ENCODE data around the gene LRMDA. TPM values are rescaled to one million over a fixed set of nuclear protein-coding genes. Genes with fewer than 3 reads are reported as not detected.

The LRMDA gene
- total RNA-seq, 6 donors from 2014 or later: 12.8 to 185 (median 18.1) TPM

GRCh38 chr10:75654772-75655171 is 223.3 kb downstream of the LRMDA start:
- Histone ChIP-seq H3K36me3 (no peaks in the 10 kb centered on the region), H3K4me3 (no peak overlapping the region), H3K4me1 (peaks cover 3 to 22% (median 14%) of the 10 kb centered on the region in 4 donors), H3K9me3 (no peaks in the 10 kb centered on the region), H3K27ac (no peak overlapping the region), H3K27me3 (no peaks in the 10 kb centered on the region)
- DNase-seq: no peak
- ATAC-seq (ENCODE audit: low FRiP score in 2 of 2): peak in 1 of 2 donors; percentile 32
- 79 to 81% methylated on average over 6 of the region's 6 CpGs for WGBS, 2 donors
- no peak for TF ChIP-seq POLR2A (IDR thresholded peaks at IDR 0.05)
- TF ChIP-seq EP300 (IDR thresholded peaks at IDR 0.05): no peak
- TF ChIP-seq CTCF (IDR thresholded peaks at IDR 0.05): no peak
- TF ChIP-seq POLR2AphosphoS5 (IDR thresholded peaks at IDR 0.05): no peak

- no peak for DNase-seq
- Histone ChIP-seq H3K27me3 (no peaks in the 10 kb centered on the region), H3K4me1 (peaks cover 7 to 23% (median 16%) of the 10 kb centered on the region in 4 donors), H3K36me3 (no peaks in the 10 kb centered on the region), H3K27ac (peak overlapping the region in 1 of 4 donors; percentile 19), H3K9me3 (no peaks in the 10 kb centered on the region), H3K4me3 (no peak overlapping the region)
- peak; percentile 13 to 66 for ATAC-seq (ENCODE audit: low FRiP score in 2 of 2)
- no peak for TF ChIP-seq CTCF (IDR thresholded peaks at IDR 0.05)
- no peak for TF ChIP-seq EP300 (IDR thresholded peaks at IDR 0.05)
- TF ChIP-seq POLR2A (IDR thresholded peaks at IDR 0.05): no peak
- no peak for TF ChIP-seq POLR2AphosphoS5 (IDR thresholded peaks at IDR 0.05)
- 44 to 59% methylated on average over 3 of the region's 3 CpGs for WGBS, 2 donors
Observed at GRCh38 chr10:75655791-75656451, 224.5 kb downstream of the LRMDA start.

GRCh38 chr10:75657351-75657750 is 225.9 kb downstream of the LRMDA start:
- H3K4me3 ChIP-seq: no peak overlapping the region
- H3K27ac ChIP-seq: no peak overlapping the region
- H3K4me1 ChIP-seq: peaks cover 7 to 28% (median 18%) of the 10 kb centered on the region in 4 donors
- ATAC-seq (ENCODE audit: low FRiP score in 2 of 2) (no peak), DNase-seq (no peak)
- H3K36me3 ChIP-seq: no peaks in the 10 kb centered on the region
- WGBS, 2 donors: 89 to 100% methylated on average over 2 of the region's 2 CpGs
- no peaks in the 10 kb centered on the region for H3K27me3 ChIP-seq
- H3K9me3 ChIP-seq: no peaks in the 10 kb centered on the region
- TF ChIP-seq EP300 (IDR thresholded peaks at IDR 0.05) (no peak), POLR2AphosphoS5 (IDR thresholded peaks at IDR 0.05) (no peak), POLR2A (IDR thresholded peaks at IDR 0.05) (no peak), CTCF (IDR thresholded peaks at IDR 0.05) (no peak)

GRCh38 chr10:75658036-75658435 is 226.6 kb downstream of the LRMDA start:
- H3K27ac ChIP-seq: no peak overlapping the region
- no peaks in the 10 kb centered on the region for H3K27me3 ChIP-seq
- no peaks in the 10 kb centered on the region for H3K36me3 ChIP-seq
- DNase-seq (no peak), ATAC-seq (ENCODE audit: low FRiP score in 2 of 2) (no peak)
- 92 to 99% methylated on average over 4 of the region's 4 CpGs for WGBS, 2 donors
- H3K4me3 ChIP-seq: no peak overlapping the region
- no peak for TF ChIP-seq POLR2AphosphoS5 (IDR thresholded peaks at IDR 0.05)
- no peak for TF ChIP-seq CTCF (IDR thresholded peaks at IDR 0.05)
- no peak for TF ChIP-seq EP300 (IDR thresholded peaks at IDR 0.05)
- no peak for TF ChIP-seq POLR2A (IDR thresholded peaks at IDR 0.05)
- no peaks in the 10 kb centered on the region for H3K9me3 ChIP-seq
- peaks cover 7 to 28% (median 20%) of the 10 kb centered on the region in 4 donors for H3K4me1 ChIP-seq

- Histone ChIP-seq H3K27ac (no peak overlapping the region), H3K4me1 (peaks cover 12 to 31% (median 21%) of the 10 kb centered on the region in 4 donors), H3K36me3 (no peaks in the 10 kb centered on the region), H3K9me3 (no peaks in the 10 kb centered on the region), H3K4me3 (no peak overlapping the region), H3K27me3 (no peaks in the 10 kb centered on the region)
- 90 to 97% methylated on average over 1 of the region's 1 CpG for WGBS, 2 donors
- DNase-seq (no peak), ATAC-seq (ENCODE audit: low FRiP score in 2 of 2) (no peak)
- no peak for TF ChIP-seq EP300 (IDR thresholded peaks at IDR 0.05)
Observed at GRCh38 chr10:75658496-75658895, 227.1 kb downstream of the LRMDA start.
